Hepatocyte (in vitro differentiated cells): ENCODE results near the gene ITGA5. TPM values are rescaled to one million over a fixed set of nuclear protein-coding genes. Genes with fewer than 3 reads are reported as not detected.
A peak's percentile ranks its signal among the peaks of the same experiment; 100 is the strongest.

ENCODE experiments used
- DNase-seq: peaks from one replicate; pipeline ENCODE4 v3.0.0-alpha.2; 2016; ENCODE audit warnings: low spot score
- H2AFZ ChIP-seq: fragments of 200-600 bp; sonication (generic); 2 replicates; pipeline ENCODE4 v1.6.0; 2016; ENCODE audit warnings: antibody characterized with exemption, mild to moderate bottlenecking
- H3K27ac ChIP-seq: fragments of 200-600 bp; sonication (generic); 2 replicates; pipeline ENCODE4 v1.5.1; 2016; ENCODE audit warnings: mild to moderate bottlenecking
- H3K27me3 ChIP-seq: fragments of 200-600 bp; sonication (generic); 2 replicates; pipeline ENCODE4 v1.6.1; 2016
- H3K36me3 ChIP-seq: fragments of 200-600 bp; sonication (generic); replicated peaks from 2 replicates; pipeline ENCODE4 v1.5.1; 2016; ENCODE audit warnings: low read depth; ENCODE audit not compliant: insufficient read depth
- H3K4me1 ChIP-seq: fragments of 200-600 bp; sonication (generic); 2 replicates; pipeline ENCODE4 v1.5.1; 2016; ENCODE audit warnings: mild to moderate bottlenecking, moderate library complexity; ENCODE audit not compliant: insufficient read depth
- H3K4me2 ChIP-seq: fragments of 200-600 bp; sonication (generic); 2 replicates; pipeline ENCODE4 v1.6.0; 2016
- H3K4me3 ChIP-seq: fragments of 200-600 bp; sonication (generic); 2 replicates; pipeline ENCODE4 v1.5.1; 2016; ENCODE audit warnings: mild to moderate bottlenecking
- H3K79me2 ChIP-seq: fragments of 200-600 bp; sonication (generic); 2 replicates; pipeline ENCODE4 v1.6.0; 2017; ENCODE audit warnings: mild to moderate bottlenecking
- H3K9me2 ChIP-seq: fragments of 200-600 bp; sonication (generic); replicated peaks from 2 replicates; pipeline ENCODE4 v1.6.0; 2017; ENCODE audit warnings: mild to moderate bottlenecking; ENCODE audit not compliant: insufficient read depth
- H3K9me3 ChIP-seq: fragments of 200-600 bp; sonication (generic); 2 replicates; pipeline ENCODE4 v1.5.1; 2016; ENCODE audit warnings: low read depth, mild to moderate bottlenecking
- H4K20me1 ChIP-seq: fragments of 200-600 bp; sonication (generic); 2 replicates; pipeline ENCODE4 v1.6.0; 2016; ENCODE audit warnings: mild to moderate bottlenecking; ENCODE audit not compliant: insufficient read depth, poor library complexity, severe bottlenecking
- CTCF ChIP-seq: fragments of 200-600 bp; sonication (generic); IDR thresholded peaks from 2 replicates; pipeline ENCODE4 v1.5.1; 2016; ENCODE audit warnings: antibody characterized with exemption, mild to moderate bottlenecking; ENCODE audit not compliant: poor library complexity
- EZH2 ChIP-seq: fragments of 200-600 bp; sonication (generic); IDR thresholded peaks from 2 replicates; pipeline ENCODE4 v1.6.1; 2016; ENCODE audit warnings: antibody characterized with exemption, mild to moderate bottlenecking, borderline replicate concordance
- EZH2phosphoT487 ChIP-seq: fragments of 200-600 bp; sonication (generic); IDR thresholded peaks from one replicate; pipeline ENCODE4 v1.6.1; 2018; ENCODE audit warnings: antibody characterized with exemption, mild to moderate bottlenecking, low read depth, moderate library complexity; ENCODE audit not compliant: unreplicated experiment, severe bottlenecking
- WGBS: methylation state at CpG from one replicate; pipeline ENCODE4 v1.1.6; 2016; ENCODE audit warnings: low lambda C conversion rate; ENCODE audit errors: missing lambda C conversion rate; 5-methylcytosine and 5-hydroxymethylcytosine counted together
- polyA plus RNA-seq: library from polyadenylated mRNA; unstranded; fragments of >200 nt; fragmentation: Nextera tagmentation; extraction: Ambion mirVana; gene quantifications from 2 replicates; pipeline ENCODE4 v1.2.1, GENCODE V29; 2016
- total RNA-seq: library from RNA; depleted of rRNA; stranded (reverse); fragments of >200 nt; gene quantifications from 2 replicates; pipeline ENCODE4 v1.2.3, GENCODE V29; 2014

ITGA5 gene
- total and polyA plus RNA-seq, 2 experiments from 2014 or later = 45.7 to 57.2 TPM

- Histone ChIP-seq H4K20me1 (no peaks in the 10 kb centered on the region), H3K27me3 (no peaks in the 10 kb centered on the region), H3K4me1 (peaks cover 14% of the 10 kb centered on the region), H3K4me2 (no peak overlapping the region), H3K9me2 (no peaks in the 10 kb centered on the region), H3K4me3 (no peak overlapping the region), H3K27ac (no peak overlapping the region), H3K79me2 (no peaks in the 10 kb centered on the region), H3K36me3 (no peaks in the 10 kb centered on the region), H2AFZ (no peak overlapping the region), H3K9me3 (no peaks in the 10 kb centered on the region)
- TF ChIP-seq CTCF (no peak), EZH2 (no peak), EZH2phosphoT487 (no peak)
- DNase-seq = no peak
- 83% methylated on average over 3 of the region's 3 CpGs for WGBS
Measured at GRCh38 chr12:54386403-54387113, 32.5 kb downstream of the ITGA5 start.

- no peaks in the 10 kb centered on the region for H3K27me3 ChIP-seq
- WGBS = 56% methylated on average over 9 of the region's 10 CpGs
- no peak overlapping the region for H3K27ac ChIP-seq
- no peaks in the 10 kb centered on the region for H3K9me2 ChIP-seq
- H3K79me2 ChIP-seq = no peaks in the 10 kb centered on the region
- TF ChIP-seq EZH2 = no peak
- TF ChIP-seq EZH2phosphoT487 = no peak
- TF ChIP-seq CTCF = no peak
- no peaks in the 10 kb centered on the region for H4K20me1 ChIP-seq
- H3K36me3 ChIP-seq = no peaks in the 10 kb centered on the region
- H3K4me1 ChIP-seq = peaks cover 14% of the 10 kb centered on the region
- H3K4me3 ChIP-seq = no peak overlapping the region
- H2AFZ ChIP-seq = no peak overlapping the region
- DNase-seq = no peak
- H3K9me3 ChIP-seq = no peaks in the 10 kb centered on the region
- H3K4me2 ChIP-seq = peak overlapping the region; percentile 29
Measured at GRCh38 chr12:54385251-54385914, 33.7 kb downstream of the ITGA5 start.

- 86% methylated on average over 1 of the region's 1 CpG for WGBS
- Histone ChIP-seq H3K36me3 (no peaks in the 10 kb centered on the region), H3K9me3 (no peaks in the 10 kb centered on the region), H3K27ac (no peak within 1 kb of the TSS), H3K4me2 (peak within 1 kb of the TSS; percentile 29), H3K9me2 (no peaks in the 10 kb centered on the region), H3K79me2 (no peaks in the 10 kb centered on the region), H4K20me1 (no peaks in the 10 kb centered on the region), H2AFZ (no peak within 1 kb of the TSS), H3K27me3 (no peaks in the 10 kb centered on the region), H3K4me1 (peaks cover 14% of the 10 kb centered on the region), H3K4me3 (no peak within 1 kb of the TSS)
- TF ChIP-seq EZH2phosphoT487 (no peak), EZH2 (no peak), CTCF (no peak)
- DNase-seq = no peak
Measured at GRCh38 chr12:54384591-54385041, 34.5 kb downstream of the ITGA5 start, which contains the start of gene ZNF385A. TSS of gene ZNF385A (minus strand) at chr12:54384733. CDS start at chr12:54384514, 219 bp downstream.
